HG03521 (cell line): Measurements from ENCODE around the gene KLHL10.
"Not testable (repeated sequence)": the region's sequence is repeated elsewhere in the genome, so short reads cannot be mapped to it uniquely, and the experiment has no call there.

ENCODE experiments used
- ATAC-seq: cut with Tn5 transposase; IDR thresholded peaks from one replicate; pipeline ENCODE4 v1.9.1; 2021; ENCODE audit warnings: mild to moderate bottlenecking, moderate library complexity; ENCODE audit not compliant: unreplicated experiment

Gene KLHL10

DNA sequence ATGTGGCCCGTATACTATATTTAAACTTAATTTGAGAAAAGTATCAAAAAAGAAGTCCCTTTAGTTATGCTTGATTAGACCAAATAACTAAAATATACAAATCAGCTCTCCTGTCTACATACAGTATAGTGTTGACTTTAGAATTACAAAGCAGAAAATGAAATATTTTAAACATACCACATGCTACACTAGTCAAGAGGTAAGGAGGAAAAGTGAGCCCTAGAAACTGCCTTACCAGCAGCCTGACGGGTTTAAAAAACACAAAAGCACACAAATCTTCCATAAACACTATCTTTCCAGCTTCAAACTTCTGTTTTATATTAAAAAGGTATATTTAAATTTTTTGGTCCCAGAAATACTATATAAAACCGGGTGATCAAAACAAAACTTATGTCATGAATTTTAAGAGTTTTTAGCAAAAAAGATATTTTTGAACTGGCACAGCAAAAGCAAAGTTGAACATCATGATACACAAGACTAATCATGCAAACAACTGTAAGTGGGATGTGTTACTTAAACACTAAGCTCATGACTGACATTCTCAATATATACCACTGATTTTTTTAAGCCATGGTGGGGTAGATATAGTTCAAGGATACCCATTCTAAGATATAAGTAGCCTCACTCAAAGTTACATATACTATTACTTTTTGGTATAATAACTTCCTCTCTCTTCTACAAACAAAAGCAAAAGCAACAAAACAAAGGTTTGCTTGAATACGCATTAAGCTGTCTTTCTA lies 11.8 kb downstream of the KLHL10 start:
- no peak for ATAC-seq

DNA sequence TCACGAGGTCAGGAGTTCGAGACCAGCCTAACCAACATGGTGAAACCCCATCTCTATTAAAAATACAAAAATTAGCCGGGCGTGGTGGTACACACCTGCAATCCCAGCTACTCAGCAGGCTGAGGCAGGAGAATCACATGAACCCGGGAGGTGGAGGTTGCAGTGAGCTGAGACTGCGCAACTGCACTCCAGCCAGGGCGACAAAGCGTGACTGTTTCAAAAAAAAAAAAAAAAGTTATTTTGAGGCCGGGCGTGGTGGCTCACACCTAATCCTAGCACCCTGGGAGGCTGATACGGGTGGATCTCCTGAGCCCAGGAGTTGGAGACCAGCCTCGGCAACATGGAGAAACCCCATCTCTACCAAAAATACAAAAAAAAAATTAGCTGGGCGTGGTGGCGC lies 13.8 kb downstream of the KLHL10 start:
- not testable (repeated sequence) for ATAC-seq

DNA sequence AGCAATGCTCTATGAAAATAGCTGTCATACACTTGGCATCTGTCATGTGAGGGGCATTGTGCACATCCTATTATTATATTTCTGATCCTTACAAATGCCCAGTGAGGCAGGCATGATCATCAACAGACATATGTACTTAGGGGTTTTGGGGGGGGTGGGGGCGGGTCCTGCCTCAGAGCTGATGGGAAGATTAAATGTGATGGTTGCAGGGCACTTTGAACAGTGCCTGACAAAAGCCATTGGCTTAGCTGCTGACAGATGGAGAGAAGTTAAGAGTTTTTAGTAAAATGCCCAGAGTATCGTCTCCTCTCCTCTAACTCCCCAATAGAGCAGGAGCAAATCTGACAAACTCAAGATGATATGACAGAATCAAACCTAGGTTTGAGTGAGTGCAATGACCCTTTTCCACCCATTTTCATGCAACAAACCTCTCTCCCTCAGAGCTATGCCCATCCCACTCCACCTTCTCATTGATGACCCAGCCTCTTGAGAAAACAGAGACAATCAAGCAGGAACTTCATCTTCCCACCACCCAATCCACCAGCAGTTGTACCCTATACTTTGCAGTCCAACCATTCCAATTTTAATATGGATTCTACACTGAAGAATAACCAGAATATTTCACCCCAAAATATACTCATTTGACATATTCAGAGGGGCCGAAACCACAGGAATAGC lies 22.8 kb downstream of the KLHL10 start:
- ATAC-seq: no peak

DNA sequence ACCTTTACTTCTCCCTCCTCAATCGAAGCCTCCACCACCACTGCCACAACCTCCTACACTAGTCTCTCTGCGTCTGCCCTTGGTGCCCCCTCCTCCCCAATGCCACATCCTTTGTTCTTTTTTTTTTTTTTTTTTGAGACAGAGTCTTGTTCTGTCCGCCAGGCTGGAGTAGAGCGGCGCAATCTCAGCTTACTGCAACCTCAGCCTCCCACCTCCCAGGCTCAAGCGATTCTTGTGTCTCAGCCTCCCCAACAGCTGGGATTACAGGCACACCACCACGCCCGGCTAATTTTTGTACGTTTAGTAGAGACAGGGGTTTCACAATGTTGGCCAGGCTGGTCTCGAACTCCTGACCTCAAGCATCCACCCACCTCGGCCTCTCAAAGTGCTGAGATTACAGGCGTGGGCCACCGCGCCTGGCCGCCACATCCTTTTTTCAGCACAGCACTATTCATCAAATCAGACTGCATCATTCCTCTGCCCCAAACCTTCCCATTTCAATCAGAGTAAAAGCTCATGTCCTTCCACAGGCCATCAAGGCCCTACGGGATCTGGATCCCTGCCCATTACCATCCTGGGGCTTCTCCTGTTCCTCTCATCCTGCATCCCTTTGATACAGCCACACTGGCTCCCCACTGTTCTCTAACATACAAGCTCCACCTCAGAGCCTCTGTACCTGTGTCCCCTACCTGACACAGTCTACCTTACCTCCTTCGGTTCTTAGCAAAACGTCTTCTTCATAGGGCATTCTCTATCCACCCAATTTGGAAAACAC lies 25.6 kb downstream of the KLHL10 start:
- ATAC-seq: no peak

DNA sequence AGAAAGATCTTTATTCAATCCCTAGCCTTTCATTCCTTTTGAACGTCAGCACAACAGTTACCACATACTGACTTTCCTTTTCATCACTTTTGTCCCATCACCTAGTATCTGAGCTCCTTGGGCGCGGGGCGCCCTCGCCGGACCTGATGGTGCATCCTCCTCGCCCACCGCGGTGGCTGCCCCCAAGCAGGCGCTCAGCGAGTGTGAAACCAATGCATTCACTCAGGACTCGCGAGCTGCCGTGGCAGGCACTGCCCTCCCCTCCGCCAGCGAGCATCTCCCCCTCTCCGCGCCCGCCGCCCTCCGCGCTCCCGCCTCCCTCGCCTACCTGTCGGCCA lies 26.8 kb downstream of the KLHL10 start:
- no peak for ATAC-seq

DNA sequence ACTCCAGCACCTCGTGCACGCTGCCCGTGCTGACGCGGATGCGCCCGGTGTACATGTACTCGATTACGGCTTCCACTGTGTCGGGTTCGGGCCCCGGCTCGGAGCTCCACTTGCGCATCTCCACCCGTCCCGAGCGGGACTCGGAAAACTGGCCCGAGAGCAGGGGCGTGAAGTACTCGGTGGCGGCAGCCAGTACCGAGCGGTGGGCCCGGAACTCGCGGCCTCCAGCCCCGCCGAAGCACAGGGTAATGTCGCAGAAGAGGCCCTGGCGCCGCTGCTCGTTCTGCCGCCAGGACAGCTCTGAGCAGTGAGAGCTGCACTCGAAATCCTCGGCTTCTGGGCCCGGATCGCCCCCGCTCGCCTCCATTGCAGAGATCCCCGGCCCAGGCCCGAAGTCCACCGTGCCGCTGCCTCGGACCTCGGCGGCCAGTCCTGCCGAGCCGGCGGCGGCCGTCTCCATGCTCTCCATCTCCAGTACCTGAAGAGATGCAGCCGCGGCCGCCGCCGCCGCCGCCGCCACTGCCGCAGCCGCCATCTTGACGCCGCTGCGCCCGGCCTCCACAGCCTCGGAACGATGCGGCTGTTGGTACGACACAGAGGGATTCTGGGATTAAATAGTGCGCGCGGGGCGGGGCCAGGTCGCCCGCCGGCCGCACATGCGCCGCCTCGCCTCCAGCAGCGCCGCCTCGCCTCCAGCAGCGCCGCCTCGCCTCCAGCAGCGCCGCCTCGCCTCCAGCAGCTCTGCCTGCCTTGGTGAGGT lies 27.4 kb downstream of the KLHL10 start, which contains the start of gene KLHL11:
Gene KLHL11, minus strand, starts transcription at position 588 of the 760 bp plus-strand sequence. Its CDS starts 53 bp downstream, at position 535.
- peak; percentile 91 for ATAC-seq

DNA sequence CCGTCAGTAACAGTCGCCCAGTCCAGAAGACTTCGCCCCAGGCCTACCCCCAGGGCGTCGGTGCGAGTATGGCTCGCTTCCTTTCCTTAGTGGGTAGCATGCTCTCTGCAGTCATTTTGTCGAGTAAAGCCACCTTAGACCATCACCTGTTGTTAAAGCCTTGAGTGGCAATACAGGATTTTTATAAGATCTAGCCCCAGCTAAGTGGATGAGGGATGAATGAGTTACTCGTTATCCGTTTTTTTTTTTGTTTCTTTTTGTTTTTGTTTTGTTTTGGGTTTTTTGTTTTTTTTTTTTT lies 27.9 kb downstream of the KLHL10 start:
- no peak for ATAC-seq

DNA sequence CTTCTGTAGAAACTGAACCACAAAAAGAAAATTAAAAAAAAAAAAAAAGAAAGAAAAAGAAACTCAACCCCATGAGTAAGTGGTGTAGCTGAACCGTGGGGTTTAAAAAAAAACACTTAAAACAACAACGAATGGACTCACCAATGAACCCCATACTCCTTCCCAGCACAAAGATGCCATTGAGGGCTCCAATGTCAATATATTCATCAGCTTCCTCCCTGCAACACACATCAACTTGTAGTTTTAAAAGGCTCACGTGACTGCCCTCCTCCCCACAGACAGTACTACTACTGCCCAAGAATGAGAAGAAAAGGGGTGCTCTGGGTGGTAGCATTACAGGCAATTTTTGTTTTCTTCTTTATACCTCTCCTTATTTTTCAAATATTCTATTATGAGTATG lies 30.9 kb downstream of the KLHL10 start:
- no peak for ATAC-seq

DNA sequence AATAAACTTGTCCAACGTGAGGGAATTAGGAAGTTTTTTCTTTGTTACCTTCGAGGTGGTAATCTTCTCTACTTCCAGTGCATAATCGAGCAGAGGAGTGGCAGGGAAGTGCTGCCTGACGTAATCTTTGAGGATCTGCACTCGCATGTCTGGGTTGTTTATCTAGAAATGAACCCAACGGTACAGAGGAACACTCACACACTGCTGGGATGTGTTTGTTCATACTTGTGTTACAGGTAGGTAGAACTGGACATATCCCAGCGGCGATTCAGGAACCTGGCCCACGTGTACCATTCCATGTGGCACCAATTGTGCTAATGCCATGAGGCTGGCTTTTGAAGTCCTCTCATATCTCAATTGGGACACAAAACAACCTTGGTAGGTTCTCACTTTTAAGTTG lies 31.8 kb downstream of the KLHL10 start:
- ATAC-seq: no peak

DNA sequence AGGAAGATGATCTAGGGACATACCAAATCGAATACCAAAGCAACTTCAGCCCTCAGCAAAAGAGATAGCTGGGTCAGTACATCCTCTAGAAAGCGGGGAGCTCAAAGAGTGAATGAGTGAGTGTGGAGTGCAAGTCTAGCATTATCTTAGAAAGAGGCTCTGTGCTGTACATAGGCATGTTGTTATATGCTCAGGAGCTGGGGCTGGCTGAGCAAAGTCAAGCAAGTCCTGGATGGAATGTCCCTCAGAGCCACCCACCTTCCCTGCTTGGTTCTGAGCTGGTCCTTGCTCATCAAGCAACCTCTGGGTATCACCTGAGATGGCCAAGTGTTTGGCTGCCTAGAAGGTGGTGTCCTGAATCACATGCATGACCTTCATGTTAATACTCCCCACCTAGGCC lies 32.5 kb downstream of the KLHL10 start:
- no peak for ATAC-seq

DNA sequence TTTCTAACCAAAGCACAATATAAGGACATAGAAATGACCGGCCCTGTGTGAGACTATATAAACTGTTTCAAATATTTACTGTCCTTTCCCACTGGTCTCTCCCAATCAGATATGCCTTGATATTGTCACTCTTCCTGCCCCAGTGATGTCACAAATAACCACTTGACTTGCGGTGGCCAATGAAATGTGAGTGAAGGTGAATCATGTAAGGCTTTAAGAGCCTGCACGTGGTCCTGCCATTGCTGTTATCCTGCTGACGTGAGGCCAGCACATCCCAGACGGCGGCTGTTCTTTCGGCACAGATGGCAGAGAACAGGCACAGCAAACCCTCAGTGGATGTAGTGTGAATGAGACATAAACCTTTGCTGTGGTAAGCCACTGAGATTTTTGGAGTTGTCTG lies 33.0 kb downstream of the KLHL10 start:
- no peak for ATAC-seq

DNA sequence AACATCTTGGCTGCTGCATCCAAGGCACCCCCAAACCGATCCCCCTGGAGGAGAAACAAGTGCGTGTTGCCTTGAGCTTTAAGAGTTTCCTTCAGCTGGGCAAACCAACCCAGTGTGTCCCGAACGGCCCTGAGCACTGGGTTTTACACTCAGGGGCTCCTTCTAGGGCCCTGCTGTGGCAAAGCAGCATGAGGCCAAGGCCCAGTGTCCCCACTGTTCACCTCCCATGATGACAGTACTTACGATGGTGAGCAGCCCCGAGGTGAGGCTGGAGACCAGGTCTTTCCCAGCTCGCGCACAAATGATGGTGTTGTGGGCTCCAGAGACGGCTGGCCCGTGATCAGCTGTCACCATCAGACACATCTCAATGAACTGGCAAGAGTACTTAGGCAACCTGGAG lies 34.2 kb downstream of the KLHL10 start:
- ATAC-seq: no peak

DNA sequence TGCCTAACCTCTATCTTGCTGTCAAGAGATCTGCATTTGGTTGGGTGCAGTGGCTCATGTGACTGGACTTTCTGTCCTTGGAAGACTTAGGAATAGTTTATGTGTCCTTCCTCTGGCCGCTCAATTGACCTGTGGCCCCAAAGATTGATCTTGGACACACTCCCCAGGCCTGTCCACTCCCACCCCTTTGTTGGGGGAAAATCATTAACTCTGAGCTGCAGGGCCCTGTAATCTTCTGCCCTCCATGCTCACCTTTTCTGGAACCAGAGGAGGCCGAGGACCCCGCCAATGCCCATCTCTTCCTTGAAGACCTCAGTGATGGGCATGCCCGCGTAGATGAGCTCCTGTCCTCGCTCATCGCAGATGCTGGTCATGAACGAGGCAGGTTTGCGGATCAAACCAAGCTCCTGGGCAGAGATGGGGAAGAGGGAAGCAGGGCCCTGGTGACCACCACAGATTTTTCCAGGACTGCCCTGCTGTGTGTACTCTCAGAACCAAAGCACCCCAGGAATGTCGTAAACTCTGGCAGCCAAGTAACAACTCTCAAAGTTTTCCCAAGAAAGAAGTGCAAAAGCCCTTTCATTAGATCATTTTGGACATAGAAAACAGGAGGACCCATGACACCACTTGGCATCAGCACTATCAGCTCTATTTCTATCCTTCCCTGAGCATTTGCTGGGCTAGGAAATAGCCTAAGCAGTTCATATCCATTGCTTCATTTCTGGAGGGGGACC lies 36.1 kb downstream of the KLHL10 start:
- ATAC-seq: no peak

DNA sequence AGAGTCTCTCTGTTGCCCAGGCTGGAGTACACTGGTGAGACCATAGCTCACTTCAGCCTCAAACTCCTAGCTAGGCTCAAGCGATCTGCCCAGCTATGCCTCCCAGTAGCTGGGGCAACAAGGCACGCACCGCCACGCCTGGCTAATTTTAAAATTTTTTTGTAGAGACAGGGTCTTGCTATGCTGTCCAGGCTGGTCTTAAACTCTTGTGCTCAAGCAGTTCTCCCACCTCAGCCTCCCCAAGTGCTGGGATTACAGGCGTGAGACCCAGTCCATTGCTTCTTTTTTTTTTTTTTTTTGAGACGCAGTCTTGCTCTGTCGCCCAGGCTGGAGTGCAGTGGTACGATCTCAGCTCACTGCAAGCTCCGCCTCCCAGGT lies 36.7 kb downstream of the KLHL10 start:
- not testable (repeated sequence) for ATAC-seq

DNA sequence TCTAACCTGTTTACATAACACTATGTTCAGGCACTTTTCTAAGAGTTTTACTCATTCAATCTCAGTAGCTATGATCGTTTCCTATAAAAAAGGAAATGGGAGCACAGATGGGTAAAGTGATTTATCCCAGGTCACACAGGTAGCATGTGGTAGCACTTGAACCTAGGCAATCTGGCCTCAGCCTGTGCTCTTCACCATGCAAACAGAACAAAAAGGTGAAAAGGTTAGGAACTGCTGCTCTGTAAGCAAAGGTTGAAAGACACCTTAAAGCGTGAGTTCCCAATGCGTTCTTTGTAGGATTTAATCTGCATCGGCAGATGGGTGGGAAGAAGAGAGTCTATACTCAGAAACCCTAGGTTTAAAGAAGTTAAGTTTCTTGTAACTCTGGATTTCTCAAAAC lies 42.5 kb downstream of the KLHL10 start:
- no peak for ATAC-seq

DNA sequence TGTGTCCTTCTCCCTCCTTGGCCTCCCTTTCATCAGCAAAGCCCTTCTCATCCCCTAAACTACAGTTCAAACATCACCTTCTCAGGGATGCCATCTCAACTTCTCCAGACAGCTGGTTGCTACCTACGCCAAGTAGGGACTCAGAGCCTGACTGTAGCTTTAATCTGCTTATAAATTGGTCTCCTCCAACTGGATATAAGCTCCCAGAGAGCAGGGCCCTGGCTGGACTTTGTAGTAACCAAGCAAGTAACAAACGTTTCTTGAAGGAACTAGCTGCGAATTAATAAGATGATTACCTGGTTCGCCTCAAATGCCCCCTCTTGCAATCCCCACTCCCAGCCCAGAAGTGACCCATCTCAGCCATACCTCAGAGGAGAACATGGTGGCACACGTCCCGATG lies 45.1 kb downstream of the KLHL10 start:
- no peak for ATAC-seq

DNA sequence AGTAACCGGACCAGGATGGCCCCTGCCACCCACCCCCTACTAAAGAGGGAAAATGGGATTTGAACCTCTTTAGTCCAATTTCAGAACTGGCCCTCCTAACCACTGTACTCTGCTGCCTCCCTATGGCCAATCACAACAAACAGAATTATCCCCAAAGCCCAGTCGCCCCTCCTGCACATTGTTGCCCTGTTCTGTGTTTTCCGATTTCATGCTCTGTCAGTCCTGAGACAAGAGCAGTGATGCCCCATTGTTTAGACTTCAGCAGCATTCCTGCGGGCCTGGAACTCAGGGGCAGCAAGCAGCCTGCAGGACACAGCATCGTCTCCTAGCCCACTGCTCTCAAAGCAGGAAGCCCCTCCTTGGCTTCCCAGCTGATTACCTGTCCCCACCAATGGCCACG lies 48.1 kb downstream of the KLHL10 start:
- no peak for ATAC-seq

DNA sequence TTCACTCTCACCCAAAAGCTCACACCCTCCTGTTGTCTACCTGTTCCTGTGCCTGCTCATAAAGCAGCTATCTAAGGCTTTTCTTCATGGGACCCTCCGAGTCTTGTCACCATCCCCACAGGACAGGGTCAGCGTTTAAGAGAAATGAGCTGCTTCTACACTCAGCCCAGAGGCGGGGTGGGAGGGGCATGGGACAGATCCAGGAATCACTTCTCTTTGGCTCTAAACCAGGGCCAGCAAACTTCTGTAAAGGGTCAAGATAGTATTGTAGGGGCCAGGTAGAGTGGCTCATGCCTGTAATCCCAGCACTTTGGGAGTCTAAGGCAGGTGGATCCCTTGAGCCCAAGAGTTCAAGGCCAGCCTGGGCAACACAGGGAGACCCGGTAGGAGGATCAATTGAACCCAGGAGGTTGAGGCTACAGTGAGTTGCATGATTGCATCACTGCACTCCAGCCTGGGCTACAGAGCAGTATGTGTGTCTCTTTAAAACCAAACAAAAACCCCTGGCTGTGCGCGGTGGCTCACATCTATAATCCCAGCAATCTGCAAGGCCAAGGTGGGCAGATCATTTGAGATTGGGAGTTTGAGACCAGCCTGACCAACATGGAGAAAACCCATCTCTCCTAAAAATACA lies 50.8 kb downstream of the KLHL10 start:
- ATAC-seq: no peak

DNA sequence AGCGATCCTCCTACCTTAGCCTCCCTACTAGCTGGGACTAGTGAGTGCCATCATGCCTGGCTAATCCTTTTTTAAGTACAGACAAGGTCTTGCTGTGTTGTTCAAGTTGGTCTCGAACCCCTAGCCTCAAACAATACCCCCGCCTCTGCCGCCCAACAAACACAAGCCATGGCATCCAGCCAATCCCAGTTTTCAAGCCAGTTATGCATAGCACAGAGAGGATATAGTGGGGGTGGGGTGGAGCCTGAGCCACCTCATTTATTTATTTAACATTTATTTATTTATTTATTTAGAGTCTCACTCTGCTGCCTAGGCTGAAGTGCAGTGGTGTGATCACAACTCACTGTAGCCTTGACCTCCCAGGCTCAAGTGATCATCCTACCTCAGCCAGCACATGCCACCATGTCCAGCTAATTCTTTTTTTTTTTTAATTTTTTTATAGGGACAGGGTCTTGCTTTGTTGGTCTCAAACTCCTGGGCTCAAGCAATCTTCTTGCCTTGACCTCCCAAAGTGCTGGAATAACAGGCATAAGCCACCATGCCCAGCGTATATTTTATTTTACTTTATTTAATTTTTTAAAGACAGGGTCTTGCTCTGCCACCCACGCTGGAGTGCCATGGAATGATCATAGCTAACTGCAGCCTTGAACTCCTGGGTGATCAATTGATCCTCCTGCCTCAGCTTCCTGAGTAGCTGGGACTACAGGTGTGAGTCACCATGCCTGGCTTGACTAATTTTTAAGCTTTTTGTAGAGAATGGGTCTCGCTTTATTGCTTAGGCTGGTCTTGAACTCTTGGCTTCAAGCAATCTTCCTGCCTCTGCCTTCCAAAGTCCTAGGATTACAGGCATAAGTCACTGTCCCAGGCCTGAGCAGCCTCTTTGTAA lies 53.8 kb downstream of the KLHL10 start:
- ATAC-seq: no peak
